ENCODE data around the gene CALD1. TPM values are rescaled to one million over a fixed set of nuclear protein-coding genes. Genes with fewer than 3 reads are reported as not detected.

CALD1 gene
- total RNA-seq, 4 donors from 2014 or later = 32.3 to 462 (median 98.4) TPM

GRCh38 chr7:134834689-134835462, 55.4 kb downstream of the CALD1 start:
- peak overlapping the region in 3 of 4 donors; percentile 64 to 77 (median 75) for H3K27ac ChIP-seq
- DNase-seq = no peak
- intact Hi-C loops (cut with DNase I) = no loop called here
- no peaks in the 10 kb centered on the region for H3K36me3 ChIP-seq
- TF ChIP-seq CTCF (IDR thresholded peaks at IDR 0.05) (no peak), POLR2A (IDR thresholded peaks at IDR 0.05) (no peak)
- H3K4me1 ChIP-seq = peaks cover 0 to 20% (median 0%) of the 10 kb centered on the region in 3 donors
- WGBS, 2 donors = 68 to 75% methylated on average over 3 of the region's 3 CpGs
- H3K9me3 ChIP-seq = no peaks in the 10 kb centered on the region
- no peaks in the 10 kb centered on the region for H3K27me3 ChIP-seq
- H3K4me3 ChIP-seq = no peak overlapping the region

- Histone ChIP-seq H3K27ac (peak overlapping the region; percentile 25 to 77 (median 70)), H3K36me3 (no peaks in the 10 kb centered on the region)
- intact Hi-C loops (cut with DNase I) = no loop called here
These were observed 56.0 kb downstream of the CALD1 start for GRCh38 chr7:134835463-134835823.

GRCh38 chr7:134836447-134836846, 57.0 kb downstream of the CALD1 start:
- no peak for DNase-seq
- no peak for TF ChIP-seq CTCF (IDR thresholded peaks at IDR 0.05)
- no peak for TF ChIP-seq POLR2A (IDR thresholded peaks at IDR 0.05)
- Histone ChIP-seq H3K9me3 (no peaks in the 10 kb centered on the region), H3K4me3 (no peak overlapping the region), H3K27me3 (no peaks in the 10 kb centered on the region), H3K4me1 (peaks cover 0 to 16% (median 0%) of the 10 kb centered on the region in 3 donors), H3K36me3 (no peaks in the 10 kb centered on the region), H3K27ac (peak overlapping the region in 3 of 4 donors; percentile 46 to 77 (median 64))
- WGBS, 2 donors = 52 to 79% methylated on average over 6 of the region's 6 CpGs
- intact Hi-C loops (cut with DNase I) = no loop called here

More at GRCh38 chr7:134835463-134835823, 56.0 kb downstream of the CALD1 start:
- Histone ChIP-seq H3K9me3 (no peaks in the 10 kb centered on the region), H3K27me3 (no peaks in the 10 kb centered on the region), H3K4me1 (peaks cover 0 to 20% (median 0%) of the 10 kb centered on the region in 3 donors), H3K4me3 (no peak overlapping the region)
- WGBS, 2 donors = 63 to 78% methylated on average over 4 of the region's 4 CpGs
- no peak for TF ChIP-seq POLR2A (IDR thresholded peaks at IDR 0.05)
- TF ChIP-seq CTCF (IDR thresholded peaks at IDR 0.05) = no peak
- no peak for DNase-seq

GRCh38 chr7:134839298-134839697, 59.9 kb downstream of the CALD1 start:
- Histone ChIP-seq H3K9me3 (no peaks in the 10 kb centered on the region), H3K4me1 (peaks cover 0 to 31% (median 4%) of the 10 kb centered on the region in 3 donors), H3K36me3 (peaks cover 0 to 3% (median 0%) of the 10 kb centered on the region in 3 donors), H3K27ac (peak overlapping the region in 1 of 4 donors; percentile 16), H3K27me3 (no peaks in the 10 kb centered on the region), H3K4me3 (no peak overlapping the region)
- DNase-seq = no peak
- intact Hi-C loops (cut with DNase I) = no loop called here
- TF ChIP-seq POLR2A (IDR thresholded peaks at IDR 0.05) (no peak), CTCF (IDR thresholded peaks at IDR 0.05) (no peak)

GRCh38 chr7:134842062-134842461, 62.6 kb downstream of the CALD1 start:
- H3K27ac ChIP-seq = peak overlapping the region in 2 of 4 donors; percentile 6 to 53
- DNase-seq = no peak

More at GRCh38 chr7:134842062-134842461, 62.6 kb downstream of the CALD1 start:
- Histone ChIP-seq H3K4me3 (no peak overlapping the region), H3K36me3 (peaks cover 0 to 10% (median 0%) of the 10 kb centered on the region in 3 donors), H3K4me1 (peaks cover 0 to 43% (median 11%) of the 10 kb centered on the region in 3 donors), H3K9me3 (no peaks in the 10 kb centered on the region), H3K27me3 (no peaks in the 10 kb centered on the region)
- intact Hi-C loops (cut with DNase I) = no loop called here
- TF ChIP-seq POLR2A (IDR thresholded peaks at IDR 0.05) (no peak), CTCF (IDR thresholded peaks at IDR 0.05) (no peak)
